Body of pancreas (tissue), 4 donors: ENCODE data around the gene PCED1A.

Source experiments
- POLR2A ChIP-seq, 3 donors: fragments of 450-650 bp; IDR thresholded peaks; one replicate each; pipeline ENCODE4 v1.6.1; 2016; ENCODE audit warnings: antibody characterized with exemption in 3 of 3, mild to moderate bottlenecking in 2 of 3
- TF ChIP-seq, protein P1 (sequence below), 7 experiments: fragments of 450-650 bp in 4 of 7; fragments of 200-600 bp in 3 of 7; sonication (generic) in 3 of 7; IDR thresholded peaks; one replicate each; pipeline ENCODE4 v1.5.1; 2016 to 2019; ENCODE audit warnings: antibody characterized with exemption in 7 of 7

- TF ChIP-seq, protein P1, sequence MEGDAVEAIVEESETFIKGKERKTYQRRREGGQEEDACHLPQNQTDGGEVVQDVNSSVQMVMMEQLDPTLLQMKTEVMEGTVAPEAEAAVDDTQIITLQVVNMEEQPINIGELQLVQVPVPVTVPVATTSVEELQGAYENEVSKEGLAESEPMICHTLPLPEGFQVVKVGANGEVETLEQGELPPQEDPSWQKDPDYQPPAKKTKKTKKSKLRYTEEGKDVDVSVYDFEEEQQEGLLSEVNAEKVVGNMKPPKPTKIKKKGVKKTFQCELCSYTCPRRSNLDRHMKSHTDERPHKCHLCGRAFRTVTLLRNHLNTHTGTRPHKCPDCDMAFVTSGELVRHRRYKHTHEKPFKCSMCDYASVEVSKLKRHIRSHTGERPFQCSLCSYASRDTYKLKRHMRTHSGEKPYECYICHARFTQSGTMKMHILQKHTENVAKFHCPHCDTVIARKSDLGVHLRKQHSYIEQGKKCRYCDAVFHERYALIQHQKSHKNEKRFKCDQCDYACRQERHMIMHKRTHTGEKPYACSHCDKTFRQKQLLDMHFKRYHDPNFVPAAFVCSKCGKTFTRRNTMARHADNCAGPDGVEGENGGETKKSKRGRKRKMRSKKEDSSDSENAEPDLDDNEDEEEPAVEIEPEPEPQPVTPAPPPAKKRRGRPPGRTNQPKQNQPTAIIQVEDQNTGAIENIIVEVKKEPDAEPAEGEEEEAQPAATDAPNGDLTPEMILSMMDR (IDR thresholded peaks at IDR 0.05) = no peak
- no peak for TF ChIP-seq POLR2A (IDR thresholded peaks at IDR 0.05)
These were observed 34.0 kb upstream of the PCED1A start for GRCh38 chr20:2874456-2874855.
